HG03159 (cell line): ENCODE data around the gene C1orf52.
"Not testable (repeated sequence)": the region's sequence is repeated elsewhere in the genome, so short reads cannot be mapped to it uniquely, and the experiment has no call there.

Experiments
- ATAC-seq: cut with Tn5 transposase; IDR thresholded peaks from one replicate; pipeline ENCODE4 v1.9.1; 2021; ENCODE audit warnings: mild to moderate bottlenecking, moderate library complexity; ENCODE audit not compliant: unreplicated experiment

C1orf52 gene

GRCh38 chr1:85278853-85279314, 19.4 kb upstream of the C1orf52 start:
- peak; percentile 14 for ATAC-seq

GRCh38 chr1:85277802-85278201, 18.3 kb upstream of the C1orf52 start:
- no peak for ATAC-seq

- ATAC-seq = no peak
Observed at GRCh38 chr1:85276978-85277639, 17.6 kb upstream of the C1orf52 start.

GRCh38 chr1:85276215-85276977, 16.9 kb upstream of the C1orf52 start, which contains the start of gene BCL10:
BCL10 (minus strand) TSS chr1:85276632; CDS start chr1:85276352, 280 bp downstream.
- ATAC-seq = peak; percentile 97

- ATAC-seq = peak; percentile 20
Observed at GRCh38 chr1:85275701-85276214, 16.3 kb upstream of the C1orf52 start.

GRCh38 chr1:85274969-85275453, 15.5 kb upstream of the C1orf52 start:
- no peak for ATAC-seq

GRCh38 chr1:85273397-85273796, 13.9 kb upstream of the C1orf52 start:
- ATAC-seq = no peak

GRCh38 chr1:85268801-85269585, 9.5 kb upstream of the C1orf52 start:
- no peak for ATAC-seq

- no peak for ATAC-seq
Observed at GRCh38 chr1:85267313-85267712, 7.9 kb upstream of the C1orf52 start.

GRCh38 chr1:85264150-85264549, 4.7 kb upstream of the C1orf52 start:
- ATAC-seq = no peak

- no peak for ATAC-seq
Observed at GRCh38 chr1:85262985-85263384, 3.5 kb upstream of the C1orf52 start.

- no peak for ATAC-seq
Observed at GRCh38 chr1:85259912-85260274, 431 bp upstream of the C1orf52 start.

GRCh38 chr1:85258536-85259117, 835 bp downstream of the C1orf52 start:
- no peak for ATAC-seq

GRCh38 chr1:85249042-85249441, 10.4 kb downstream of the C1orf52 start:
- not testable (repeated sequence) for ATAC-seq

- ATAC-seq = no peak
Observed at GRCh38 chr1:85245891-85246290, 13.6 kb downstream of the C1orf52 start.

GRCh38 chr1:85245456-85245855, 14.0 kb downstream of the C1orf52 start:
- ATAC-seq = no peak

GRCh38 chr1:85244271-85245061, 15.0 kb downstream of the C1orf52 start:
- ATAC-seq = no peak

GRCh38 chr1:85243372-85243771, 16.1 kb downstream of the C1orf52 start:
- no peak for ATAC-seq

GRCh38 chr1:85240643-85241042, 18.8 kb downstream of the C1orf52 start:
- ATAC-seq = no peak

GRCh38 chr1:85240174-85240601, 19.3 kb downstream of the C1orf52 start:
- peak; percentile 61 for ATAC-seq
